Peyer's patch (tissue), 4 donors: ENCODE measurements around the gene SNCB.

Source experiments
- CTCF ChIP-seq, 6 experiments: fragments of 450-650 bp in 4 of 6; fragments of 200-600 bp in 2 of 6; sonication (generic) in 1 of 6; IDR thresholded peaks; one replicate each; pipeline ENCODE4 v1.5.1; 2017 to 2019; ENCODE audit warnings: antibody characterized with exemption in 6 of 6, mild to moderate bottlenecking in 3 of 6, moderate library complexity in 1 of 6
- POLR2A ChIP-seq, 2 donors: fragments of 450-650 bp; IDR thresholded peaks; one replicate each; pipeline ENCODE4 v1.5.1; 2017; ENCODE audit warnings: antibody characterized with exemption in 2 of 2, mild to moderate bottlenecking in 2 of 2, moderate library complexity in 2 of 2

GRCh38 chr5:176583076-176583475, 47.3 kb downstream of the SNCB start:
- TF ChIP-seq CTCF (IDR thresholded peaks at IDR 0.05) (no peak), POLR2A (IDR thresholded peaks at IDR 0.05) (no peak)
